H1 (cell line): Measurements from ENCODE around the gene KRABD2.

Experiments
- CTCF ChIA-PET: fragments of 300-600 bp; sonication (Branson Sonifier 250); formaldehyde crosslinking; loops from one replicate; lab custom pipeline; 2021; ENCODE audit not compliant: partially characterized antibody; lab: Charles Lee
- POLR2A ChIA-PET: fragments of 300-600 bp; sonication (Branson Sonifier 250); formaldehyde crosslinking; loops from one replicate; lab custom pipeline; 2021; ENCODE audit warnings: inconsistent platforms; ENCODE audit not compliant: partially characterized antibody; lab: Charles Lee
- DNase-seq, 2 experiments: peaks; one replicate each; pipeline versions ENCODE4 v3.0.0 to v3.0.0-alpha.2; 2010 to 2022; ENCODE audit warnings: low spot score in 2 of 2, low read depth in 1 of 2, mixed read lengths in 1 of 2
- FAIRE-seq: peaks from 2 replicates; lab custom pipeline; 2011; peaks lifted over from hg19 to GRCh38; lab: Jason Lieb, UNC
- H2AFZ ChIP-seq: 2 replicates; pipeline ENCODE4 v1.8.1; 2012; ENCODE audit warnings: low read length, inconsistent platforms
- H2AK5ac ChIP-seq: 2 replicates; pipeline ENCODE4 v1.6.1; 2013; ENCODE audit warnings: low read depth, low read length
- H2BK120ac ChIP-seq: replicated peaks from 2 replicates; pipeline ENCODE3; 2013; ENCODE audit warnings: low read depth, low read length, inconsistent platforms
- H2BK12ac ChIP-seq: 2 replicates; pipeline ENCODE4 v1.6.1; 2013; ENCODE audit warnings: low read depth, low read length
- H2BK15ac ChIP-seq: 2 replicates; pipeline ENCODE4 v1.6.1; 2013; ENCODE audit warnings: low read length
- H2BK20ac ChIP-seq: 2 replicates; pipeline ENCODE4 v1.6.1; 2013; ENCODE audit warnings: low read length
- H2BK5ac ChIP-seq: 2 replicates; pipeline ENCODE4 v1.6.1; 2013; ENCODE audit warnings: low read depth, low read length
- H3K14ac ChIP-seq: 2 replicates; pipeline ENCODE4 v1.6.1; 2013; ENCODE audit warnings: inconsistent platforms; ENCODE audit not compliant: insufficient read length
- H3K18ac ChIP-seq: 2 replicates; pipeline ENCODE4 v1.6.1; 2013; ENCODE audit warnings: low read length; ENCODE audit errors: extremely low read depth
- H3K23ac ChIP-seq: 2 replicates; pipeline ENCODE4 v1.6.1; 2013; ENCODE audit warnings: inconsistent platforms; ENCODE audit not compliant: insufficient read length
- H3K23me2 ChIP-seq: 2 replicates; pipeline ENCODE4 v1.6.1; 2013; ENCODE audit warnings: low read depth, low read length
- H3K27ac ChIP-seq: 2 replicates; pipeline ENCODE4 v1.6.1; 2011; ENCODE audit warnings: low read depth, low read length, inconsistent platforms
- H3K27me3 ChIP-seq, 4 experiments: replicated peaks in 1 of 4; 1 replicate in 1 of 4; 2 replicates in 3 of 4; pipeline versions ENCODE4 v1.6.1 to v1.8.1; 2011 to 2013; ENCODE audit warnings: low read length in 3 of 4, mild to moderate bottlenecking in 3 of 4, inconsistent platforms in 2 of 4, mixed read lengths in 2 of 4, moderate library complexity in 1 of 4; ENCODE audit not compliant: control insufficient read depth in 3 of 4, insufficient read depth in 3 of 4; ENCODE audit errors: extremely low read depth in 1 of 4
- H3K36me3 ChIP-seq, 4 experiments: 2 replicates each; pipeline versions ENCODE4 v1.6.1 to v1.8.1; 2011 to 2013; ENCODE audit warnings: mild to moderate bottlenecking in 4 of 4, low read length in 3 of 4, moderate library complexity in 2 of 4, control low read depth in 1 of 4, inconsistent platforms in 1 of 4; ENCODE audit not compliant: insufficient read depth in 4 of 4, control insufficient read depth in 2 of 4
- H3K4ac ChIP-seq: replicated peaks from 2 replicates; pipeline ENCODE3; 2013; ENCODE audit warnings: low read length, low read depth, mixed read lengths, inconsistent platforms; ENCODE audit not compliant: insufficient read length
- H3K4me1 ChIP-seq, 4 experiments: replicated peaks in 1 of 4; 1 replicate in 1 of 4; 2 replicates in 3 of 4; pipeline versions ENCODE4 v1.6.1 to v1.8.1; 2011 to 2013; ENCODE audit warnings: low read length in 3 of 4, inconsistent platforms in 2 of 4, mixed read lengths in 1 of 4; ENCODE audit not compliant: insufficient read depth in 4 of 4, control insufficient read depth in 3 of 4
- H3K4me2 ChIP-seq, 2 experiments: 2 replicates each; pipeline versions ENCODE4 v1.6.1 to v1.8.1; 2011 to 2013; ENCODE audit warnings: low read depth in 2 of 2, low read length in 2 of 2, control low read depth in 1 of 2, inconsistent platforms in 1 of 2, mild to moderate bottlenecking in 1 of 2; ENCODE audit not compliant: insufficient read depth in 1 of 2
- H3K4me3 ChIP-seq, 4 experiments: fragments of 200-600, 300-600 bp in 1 of 4; sonication (generic), shearing (Covaris generic), sonication (Bioruptor Twin) in 1 of 4; 2 replicates each; pipeline versions ENCODE4 v1.5.1 to v1.8.1; 2011 to 2016; ENCODE audit warnings: low read length in 4 of 4, low read depth in 3 of 4, control low read depth in 2 of 4, inconsistent platforms in 2 of 4, mild to moderate bottlenecking in 2 of 4, mixed read lengths in 1 of 4, moderate library complexity in 1 of 4; ENCODE audit not compliant: insufficient read depth in 2 of 4; ENCODE audit errors: extremely low read depth in 1 of 4
- H3K56ac ChIP-seq: replicated peaks from 2 replicates; pipeline ENCODE3; 2013; ENCODE audit warnings: low read depth, mild to moderate bottlenecking, mixed read lengths, low read length, inconsistent platforms; ENCODE audit not compliant: insufficient read length
- H3K79me1 ChIP-seq: 2 replicates; pipeline ENCODE4 v1.6.1; 2013; ENCODE audit warnings: low read depth, low read length, control low read depth
- H3K79me2 ChIP-seq, 2 experiments: 2 replicates each; pipeline versions ENCODE4 v1.6.1 to v1.8.1; 2012 to 2013; ENCODE audit warnings: low read length in 2 of 2, mild to moderate bottlenecking in 2 of 2, inconsistent platforms in 1 of 2; ENCODE audit not compliant: insufficient read depth in 2 of 2, control insufficient read depth in 1 of 2
- H3K9ac ChIP-seq, 4 experiments: replicated peaks in 1 of 4; 1 replicate in 1 of 4; 2 replicates in 3 of 4; pipeline versions ENCODE4 v1.6.1 to v1.8.1; 2011 to 2013; ENCODE audit warnings: low read depth in 3 of 4, low read length in 3 of 4, control low read depth in 2 of 4, mild to moderate bottlenecking in 2 of 4, moderate library complexity in 2 of 4, inconsistent platforms in 1 of 4; ENCODE audit errors: extremely low read depth in 1 of 4
- H3K9me3 ChIP-seq, 2 experiments: 2 replicates each; pipeline versions ENCODE4 v1.6.1 to v1.8.1; 2012 to 2013; ENCODE audit warnings: mild to moderate bottlenecking in 2 of 2, moderate library complexity in 2 of 2, control low read depth in 1 of 2, inconsistent platforms in 1 of 2, low read depth in 1 of 2, low read length in 1 of 2, mixed read lengths in 1 of 2; ENCODE audit not compliant: insufficient read depth in 2 of 2
- H4K20me1 ChIP-seq, 2 experiments: replicated peaks in 1 of 2; 2 replicates each; pipeline versions ENCODE3 to v1.8.1; 2011 to 2013; ENCODE audit warnings: inconsistent platforms in 2 of 2, low read length in 2 of 2, mild to moderate bottlenecking in 1 of 2; ENCODE audit not compliant: insufficient read depth in 2 of 2, control insufficient read depth in 1 of 2
- H4K5ac ChIP-seq: 2 replicates; pipeline ENCODE4 v1.6.1; 2013; ENCODE audit warnings: low read length, low read depth, mixed read lengths, inconsistent platforms; ENCODE audit not compliant: insufficient read length
- H4K8ac ChIP-seq: 2 replicates; pipeline ENCODE4 v1.8.0; 2013; ENCODE audit warnings: mild to moderate bottlenecking, moderate library complexity, low read length, inconsistent platforms; ENCODE audit not compliant: insufficient read depth; ENCODE audit errors: extremely low read depth
- H4K91ac ChIP-seq: replicated peaks from 2 replicates; pipeline ENCODE3; 2013; ENCODE audit warnings: low read length, mixed read lengths, inconsistent platforms; ENCODE audit not compliant: insufficient read length
- CEBPB ChIP-seq: IDR thresholded peaks from 2 replicates; pipeline ENCODE4 v1.6.1; 2012; ENCODE audit warnings: low read depth, low read length
- CHD1 ChIP-seq: IDR thresholded peaks from 2 replicates; pipeline ENCODE4 v1.6.1; 2012; ENCODE audit warnings: low read depth, low read length, improper control_type of control experiment
- CREB1 ChIP-seq: IDR thresholded peaks from 2 replicates; pipeline ENCODE4 v1.6.1; 2012; ENCODE audit warnings: inconsistent platforms
- EZH2 ChIP-seq: fragments of 200-600 bp; sonication (generic); IDR thresholded peaks from 2 replicates; pipeline ENCODE4 v1.7.1; 2012; ENCODE audit warnings: low read depth, mild to moderate bottlenecking, moderate library complexity, low read length, inconsistent platforms; ENCODE audit not compliant: severe bottlenecking
- GABPA ChIP-seq: IDR thresholded peaks from 2 replicates; pipeline ENCODE4 v1.6.1; 2011; ENCODE audit warnings: mild to moderate bottlenecking, low read length, moderate library complexity, borderline replicate concordance; ENCODE audit not compliant: insufficient read depth
- GTF2F1 ChIP-seq: IDR thresholded peaks from 2 replicates; pipeline ENCODE4 v1.6.1; 2012; ENCODE audit warnings: low read depth, low read length, improper control_type of control experiment, borderline replicate concordance
- KDM1A ChIP-seq: fragments of 200-600, 300-600 bp; sonication (generic); IDR thresholded peaks from 2 replicates; pipeline ENCODE4 v1.7.1; 2016; ENCODE audit warnings: mild to moderate bottlenecking, low read length, borderline replicate concordance
- MAFK ChIP-seq: IDR thresholded peaks from 2 replicates; pipeline ENCODE4 v1.6.1; 2012; ENCODE audit warnings: low read depth, mild to moderate bottlenecking, improper control_type of control experiment, low read length
- NRF1 ChIP-seq: IDR thresholded peaks from 2 replicates; pipeline ENCODE4 v1.6.1; 2011; ENCODE audit warnings: mild to moderate bottlenecking, low read depth, low read length, improper control_type of control experiment
- POLR2A ChIP-seq, 2 experiments: IDR thresholded peaks; 1 replicate in 1 of 2; 2 replicates in 1 of 2; pipeline ENCODE4 v1.6.1; 2011; ENCODE audit warnings: low read depth in 2 of 2, low read length in 2 of 2, mild to moderate bottlenecking in 2 of 2; ENCODE audit errors: control extremely low read depth in 1 of 2
- POU5F1 ChIP-seq: IDR thresholded peaks from 2 replicates; pipeline ENCODE4 v1.6.1; 2011; ENCODE audit warnings: low read depth, mild to moderate bottlenecking, low read length, moderate library complexity
- RBBP5 ChIP-seq: IDR thresholded peaks from 2 replicates; pipeline ENCODE4 v1.7.1; 2012; ENCODE audit warnings: low read depth, mild to moderate bottlenecking, inconsistent platforms, low read length, moderate library complexity, borderline replicate concordance
- SIRT6 ChIP-seq: IDR thresholded peaks from one replicate; pipeline ENCODE4 v1.7.1; 2012; ENCODE audit warnings: low read length, inconsistent platforms
- SP1 ChIP-seq: IDR thresholded peaks from 2 replicates; pipeline ENCODE4 v1.6.1; 2011; ENCODE audit warnings: low read depth, low read length
- SUZ12 ChIP-seq: fragments of 200-600 bp; sonication (generic); IDR thresholded peaks from 2 replicates; pipeline ENCODE4 v1.6.1; 2012; ENCODE audit warnings: mild to moderate bottlenecking, inconsistent platforms, low read length, moderate library complexity, mixed read lengths
- WGBS, 2 experiments: shearing (Covaris generic) in 1 of 2; methylation state at CpG; one replicate each; pipeline versions ENCODE4 v1.1.6 to v1.1.7; 2013 to 2015; ENCODE audit warnings: low lambda C conversion rate in 2 of 2, mixed read lengths in 2 of 2, inconsistent platforms in 1 of 2, low coverage in 1 of 2, missing lambda C conversion rate in 1 of 2; ENCODE audit not compliant: insufficient replicate concordance in 2 of 2, insufficient coverage in 1 of 2, insufficient read length in 1 of 2; ENCODE audit errors: extremely low coverage in 1 of 2, missing lambda C conversion rate in 1 of 2; 5-methylcytosine and 5-hydroxymethylcytosine counted together
- TF ChIP-seq, protein P1 (sequence below): IDR thresholded peaks from 2 replicates; pipeline ENCODE4 v1.6.1; 2012; ENCODE audit warnings: inconsistent platforms

Gene KRABD2

DNA sequence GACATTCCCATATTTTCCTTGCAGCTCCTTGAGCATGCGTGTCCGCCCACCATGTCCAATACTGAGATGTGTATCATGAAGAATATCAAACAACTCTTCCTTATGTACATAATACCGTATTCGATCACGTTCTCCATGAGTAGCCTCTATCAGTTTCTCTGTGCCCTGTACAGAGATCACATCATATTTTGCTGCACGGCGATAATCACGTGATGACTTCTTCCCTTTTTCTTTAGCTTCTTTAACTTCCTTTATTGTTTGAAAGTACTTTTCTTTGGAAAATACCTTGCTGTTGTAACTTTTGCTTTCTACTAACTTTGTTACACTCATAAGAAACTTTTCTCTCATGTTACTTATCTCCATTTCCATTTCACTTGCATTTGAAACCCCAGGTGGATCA lies 6.6 kb downstream of the KRABD2 start:
- peaks cover 10 to 27% (median 18%) of the 10 kb centered on the region in 4 experiments for H3K36me3 ChIP-seq
- no peak overlapping the region for H2BK20ac ChIP-seq
- H4K20me1 ChIP-seq, result no peaks in the 10 kb centered on the region
- H2BK15ac ChIP-seq, result no peak overlapping the region
- H3K79me2 ChIP-seq, result no peaks in the 10 kb centered on the region
- H3K9me3 ChIP-seq, result no peaks in the 10 kb centered on the region; a peak in 1 of 4 replicates
- H2BK12ac ChIP-seq, result no peak overlapping the region
- H3K27ac ChIP-seq, result no peak overlapping the region
- H3K23ac ChIP-seq, result no peak overlapping the region
- no peak overlapping the region for H2BK5ac ChIP-seq
- no peak overlapping the region for H3K18ac ChIP-seq
- H3K23me2 ChIP-seq, result no peaks in the 10 kb centered on the region
- H3K4me1 ChIP-seq, result no peaks in the 10 kb centered on the region
- FAIRE-seq, result no peak
- H3K9ac ChIP-seq, result no peak overlapping the region
- ChIA-PET POLR2A (interaction anchor here (0.6 to 1.9 kb wide), 5 partner anchors 9 to 111 kb away, joined by 3 to 10 read pairs (median 4); no protein-coding TSS in a partner anchor), CTCF (interaction anchor here (0.5 to 2.9 kb wide), 3 partner anchors 14 to 1153 kb away, joined by 3 to 7 read pairs (median 4); no protein-coding TSS in a partner anchor)
- 93% methylated on average over 8 of the region's 8 CpGs; no CpG with 5 or more reads in 1 of the 2 experiments for WGBS, 2 experiments
- no peak overlapping the region for H2AK5ac ChIP-seq
- H4K5ac ChIP-seq, result no peak overlapping the region
- no peak overlapping the region for H3K4me2 ChIP-seq
- no peak overlapping the region for H4K91ac ChIP-seq
- H3K14ac ChIP-seq, result no peak overlapping the region
- H2BK120ac ChIP-seq, result no peak overlapping the region
- no peak for DNase-seq
- H3K4me3 ChIP-seq, result no peak overlapping the region
- H3K79me1 ChIP-seq, result no peaks in the 10 kb centered on the region
- no peak overlapping the region for H4K8ac ChIP-seq
- no peak overlapping the region for H3K56ac ChIP-seq
- H3K27me3 ChIP-seq, result no peaks in the 10 kb centered on the region
- H3K4ac ChIP-seq, result no peak overlapping the region
- TF ChIP-seq POLR2A (IDR thresholded peaks at IDR 0.05; ENCODE audit: control extremely low read depth in 1 of 2, low read depth in 2 of 2, low read length in 2 of 2), result no peak
- TF ChIP-seq NRF1, result no peak
- TF ChIP-seq CEBPB, result no peak
- no peak for TF ChIP-seq POU5F1
- TF ChIP-seq SP1, result no peak
- no peak for TF ChIP-seq GTF2F1
- no peak for TF ChIP-seq GABPA
- no peak for TF ChIP-seq MAFK
- TF ChIP-seq SIRT6, result no peak
- TF ChIP-seq EZH2, result no peak
- TF ChIP-seq, protein P1, sequence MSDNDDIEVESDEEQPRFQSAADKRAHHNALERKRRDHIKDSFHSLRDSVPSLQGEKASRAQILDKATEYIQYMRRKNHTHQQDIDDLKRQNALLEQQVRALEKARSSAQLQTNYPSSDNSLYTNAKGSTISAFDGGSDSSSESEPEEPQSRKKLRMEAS, result no peak
- TF ChIP-seq KDM1A, result no peak
- TF ChIP-seq RBBP5, result no peak
- TF ChIP-seq CREB1, result no peak
- TF ChIP-seq CHD1, result no peak
- TF ChIP-seq SUZ12, result no peak
- H2AFZ ChIP-seq, result no peak overlapping the region
